Activated CD4-positive, alpha-beta T cell treated with anti-CD3 and anti-CD28 coated beads, Interleukin-2, Interleukin-4, amounts not matched to agents 100 ng/mL and 50 ng/mL, durations not matched to agents 16 hours and 8 hours (primary cell): ENCODE data around the gene DPYSL4.

ENCODE experiments used
- DNase-seq: peaks from one replicate; pipeline ENCODE4 v3.0.0-alpha.2; 2020; ENCODE audit warnings: low spot score

The DPYSL4 gene

DNA sequence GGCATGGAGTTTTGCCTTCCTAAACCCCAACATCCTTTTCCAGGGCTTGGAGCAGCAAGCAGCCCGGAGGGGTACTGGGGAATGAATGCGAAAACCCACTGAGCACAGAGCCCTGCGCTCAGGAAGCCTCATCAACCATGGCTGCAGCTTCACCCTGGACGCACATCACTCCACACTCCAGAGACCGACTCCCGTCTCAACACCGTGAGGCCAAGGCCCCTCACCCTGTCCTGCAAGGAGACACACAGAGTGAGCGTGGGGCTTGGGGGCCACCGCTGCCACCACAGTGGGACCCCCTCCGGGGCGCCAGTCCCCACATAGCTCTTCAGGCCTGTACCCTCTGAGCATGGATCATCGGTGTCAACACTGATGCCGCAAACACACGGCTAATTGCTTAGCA lies 41.9 kb downstream of the DPYSL4 start:
- no peak for DNase-seq

DNA sequence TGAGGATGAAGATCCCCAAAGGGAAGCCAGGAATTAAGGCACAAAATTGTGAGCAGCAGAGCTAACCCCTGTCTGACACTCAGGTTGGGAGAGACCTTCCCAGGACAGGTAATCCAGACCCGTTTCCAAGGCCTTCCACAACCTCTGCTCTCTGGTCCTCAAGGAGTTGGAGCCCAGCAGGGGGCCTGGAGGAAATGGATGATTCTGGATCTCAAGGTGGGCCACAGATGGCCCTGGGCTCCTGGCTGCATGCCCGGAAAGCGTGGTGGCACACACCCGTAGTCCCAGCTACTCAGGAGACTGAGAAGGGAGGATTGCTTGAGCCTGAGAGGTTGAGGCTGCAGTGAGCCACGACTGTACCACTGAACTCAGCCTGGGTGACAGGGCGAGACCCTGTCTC lies 42.3 kb downstream of the DPYSL4 start:
- DNase-seq, result no peak

DNA sequence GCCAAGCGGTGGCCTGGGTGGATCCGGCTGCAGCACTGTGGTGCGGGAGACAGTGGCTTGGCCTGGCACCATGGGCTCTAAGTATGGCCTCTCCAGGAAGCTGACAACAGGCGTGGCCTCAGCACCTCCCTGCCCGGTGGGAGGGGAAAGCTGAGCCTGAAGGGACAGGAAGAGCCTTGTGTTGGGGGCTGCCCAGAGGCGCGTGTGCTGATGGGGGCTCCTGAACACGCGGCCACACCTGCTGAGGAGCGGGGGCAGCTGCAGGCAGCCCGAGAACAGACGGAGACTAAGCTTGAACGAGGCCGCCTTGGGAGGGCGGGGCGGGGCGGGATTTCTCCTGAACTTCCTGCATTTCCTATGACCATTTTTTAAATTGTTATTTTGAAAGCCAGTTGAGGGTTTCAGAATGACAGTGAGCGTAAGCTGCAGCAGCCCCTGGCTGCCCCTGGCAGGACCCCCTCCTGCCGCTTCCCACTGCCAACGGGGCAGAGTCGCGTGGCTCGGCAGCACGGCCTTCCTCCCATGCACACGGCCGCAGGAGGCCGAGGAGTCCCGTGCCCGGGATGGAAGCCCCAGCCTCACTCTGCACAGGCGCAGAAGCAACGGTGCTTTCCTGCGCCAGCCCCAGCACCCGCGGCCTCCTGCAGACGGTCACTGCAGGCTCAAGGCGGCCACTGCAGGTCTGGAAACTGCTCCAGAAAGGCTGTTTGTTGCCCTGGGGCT lies 43.2 kb downstream of the DPYSL4 start:
- peak; percentile 48 for DNase-seq

DNA sequence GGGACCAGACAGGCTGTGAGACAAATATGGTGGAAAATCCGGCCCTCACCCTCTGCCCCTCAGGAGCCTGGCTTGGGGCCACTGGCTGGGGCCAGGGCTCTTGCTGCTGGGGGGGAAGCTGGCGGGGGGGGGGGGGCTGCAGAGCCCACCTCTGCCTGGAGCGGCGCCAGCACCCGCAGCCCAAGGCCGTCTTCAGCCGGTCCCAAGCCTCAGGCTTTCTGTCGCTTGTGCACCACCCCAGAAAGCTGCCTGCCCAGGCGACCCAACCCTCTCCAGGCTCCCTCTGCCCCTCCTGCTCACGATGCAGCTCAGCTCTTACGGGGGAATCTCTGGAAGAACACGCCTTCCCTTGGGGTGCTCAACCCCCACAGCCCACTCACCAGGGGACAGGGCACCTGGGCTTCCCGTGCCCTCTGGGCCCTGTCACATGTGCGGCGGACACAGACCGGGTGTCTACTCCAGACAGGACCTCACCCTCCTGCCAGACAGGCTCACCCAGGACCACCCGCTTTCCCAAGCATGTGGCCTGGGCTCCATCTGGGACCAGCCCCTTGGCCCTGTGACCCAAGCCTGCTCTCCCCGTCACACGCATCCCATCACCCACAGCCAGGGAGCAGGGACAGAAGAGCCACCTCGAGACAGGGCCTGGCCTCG lies 43.9 kb downstream of the DPYSL4 start:
- DNase-seq, result no peak

DNA sequence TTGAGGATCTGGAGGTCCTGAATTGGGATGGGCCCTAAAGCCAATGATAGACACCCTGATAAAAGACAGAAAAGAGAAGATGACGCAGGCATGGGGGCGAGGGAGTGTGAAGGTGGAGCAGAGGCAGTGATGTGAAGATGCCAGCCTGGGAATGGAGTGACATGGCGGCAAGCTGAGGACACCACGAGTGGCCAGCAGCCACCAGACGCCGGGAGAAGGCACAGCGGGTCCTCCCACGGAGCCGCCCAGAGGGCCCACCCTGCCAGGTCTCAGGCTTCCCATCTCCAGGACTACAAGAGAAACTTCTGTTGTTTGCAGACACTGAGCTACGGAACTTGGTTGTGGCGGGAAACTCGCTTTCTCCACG lies 44.9 kb downstream of the DPYSL4 start:
- DNase-seq, result no peak

DNA sequence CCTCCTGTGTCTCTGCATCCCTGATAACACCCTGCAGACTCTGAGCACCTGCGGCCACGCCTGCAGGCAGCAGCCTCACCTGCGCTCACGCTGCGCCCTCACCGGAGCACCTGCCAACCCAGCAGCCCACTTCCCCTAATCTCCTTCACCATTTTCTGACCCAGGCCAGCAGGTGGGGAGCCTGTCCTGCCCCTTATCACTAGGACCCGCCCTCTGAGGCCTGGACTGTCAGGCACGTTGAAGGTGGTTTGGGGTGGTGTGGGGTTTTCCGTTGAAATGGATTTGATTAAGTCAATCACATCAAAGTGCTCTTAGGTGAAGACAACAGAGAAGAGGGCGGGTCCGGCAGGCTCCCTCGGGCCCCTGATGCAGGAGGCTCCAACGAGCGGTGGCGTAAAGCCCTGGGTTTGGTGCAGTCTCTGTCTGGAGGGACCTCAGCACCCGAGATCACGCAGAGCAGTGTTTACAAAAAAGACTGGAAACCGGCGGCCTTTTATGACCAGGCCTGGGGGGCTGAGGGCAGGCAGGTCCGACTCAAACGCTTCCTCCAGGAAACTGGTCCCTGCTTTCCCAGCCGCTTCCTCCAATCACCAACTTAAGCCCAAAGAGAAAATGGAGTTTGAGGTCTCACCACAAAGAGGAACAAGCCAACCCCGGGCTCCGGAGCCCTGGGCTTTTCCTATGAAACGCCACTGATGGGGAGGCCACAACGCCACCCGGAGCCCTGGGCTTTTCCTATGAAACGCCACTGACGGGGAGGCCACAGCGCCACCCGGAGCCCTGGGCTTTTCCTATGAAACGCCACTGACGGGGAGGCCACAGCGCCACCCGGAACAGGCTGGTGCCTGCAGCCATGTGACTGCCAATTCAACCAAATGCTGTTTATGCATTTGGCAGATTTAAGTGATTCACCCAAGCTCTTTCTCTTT lies 45.5 kb downstream of the DPYSL4 start:
- DNase-seq, result peak; percentile 8

DNA sequence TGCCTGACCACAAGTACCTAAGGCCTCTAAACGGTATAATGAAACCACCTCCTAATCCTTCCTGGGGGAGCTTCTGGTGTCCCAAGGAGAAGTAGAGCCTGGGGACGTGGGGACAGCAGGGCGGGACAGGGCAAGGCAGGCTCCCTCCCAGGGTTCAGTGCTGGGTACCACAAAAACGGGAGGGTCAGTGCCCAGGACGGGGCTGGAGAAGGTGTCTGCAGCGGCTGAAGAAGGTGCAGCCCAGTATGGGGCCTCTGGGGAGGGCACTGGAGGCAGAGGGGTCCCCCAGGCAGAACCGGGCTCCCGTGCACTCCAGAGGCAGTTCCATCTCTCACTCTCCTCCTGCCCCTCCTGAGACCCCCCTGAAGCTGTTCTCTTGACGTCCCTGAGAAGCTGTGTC lies 46.2 kb downstream of the DPYSL4 start:
- DNase-seq, result no peak

DNA sequence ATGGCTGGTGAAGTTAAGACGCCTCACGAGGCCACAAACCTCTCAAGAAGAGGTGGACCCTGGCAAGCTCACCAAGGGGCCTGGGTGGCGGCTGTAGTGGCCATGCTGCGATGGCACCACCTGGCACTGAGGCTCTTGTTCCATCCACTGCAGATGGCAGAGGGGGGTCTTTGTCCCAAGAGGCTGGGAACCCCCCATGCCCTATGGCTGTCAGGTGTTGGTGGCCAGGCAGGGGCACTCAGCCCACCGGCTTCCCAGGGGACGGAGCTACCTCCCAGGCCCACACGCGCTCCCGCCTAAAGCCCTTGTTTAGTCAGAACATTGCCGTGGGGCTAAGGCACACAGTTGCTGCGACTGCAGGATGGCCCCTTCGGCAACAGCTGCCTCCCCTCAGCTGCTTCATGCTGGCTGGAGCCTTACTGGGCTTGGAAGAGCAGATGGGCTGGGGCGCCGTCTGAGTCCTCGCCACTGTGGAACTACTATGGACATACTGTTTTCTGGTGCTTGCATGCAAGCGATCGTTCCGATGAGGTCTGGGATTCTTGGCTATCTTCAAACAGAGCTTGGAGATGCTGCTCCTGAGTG lies 46.8 kb downstream of the DPYSL4 start:
- DNase-seq, result no peak

DNA sequence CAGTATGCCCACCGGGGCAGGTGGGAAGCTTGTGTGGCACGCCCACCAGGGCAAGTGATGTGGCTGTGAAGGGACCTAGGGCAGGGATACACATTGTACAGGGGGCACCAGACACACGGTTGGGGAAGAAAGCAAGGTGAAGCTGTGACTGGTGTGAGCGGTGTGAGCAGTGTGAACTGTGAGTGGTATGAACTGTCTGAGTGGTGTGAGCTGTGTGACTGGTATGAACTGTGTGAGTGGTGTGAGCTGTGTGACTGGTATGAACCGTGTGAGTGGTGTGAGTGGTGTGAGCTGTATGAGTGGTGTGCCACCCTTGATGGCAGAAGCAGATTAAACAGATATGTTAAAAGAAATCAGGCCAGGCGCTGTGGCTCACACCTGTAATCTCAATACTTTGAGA lies 48.1 kb downstream of the DPYSL4 start:
- DNase-seq, result no peak

DNA sequence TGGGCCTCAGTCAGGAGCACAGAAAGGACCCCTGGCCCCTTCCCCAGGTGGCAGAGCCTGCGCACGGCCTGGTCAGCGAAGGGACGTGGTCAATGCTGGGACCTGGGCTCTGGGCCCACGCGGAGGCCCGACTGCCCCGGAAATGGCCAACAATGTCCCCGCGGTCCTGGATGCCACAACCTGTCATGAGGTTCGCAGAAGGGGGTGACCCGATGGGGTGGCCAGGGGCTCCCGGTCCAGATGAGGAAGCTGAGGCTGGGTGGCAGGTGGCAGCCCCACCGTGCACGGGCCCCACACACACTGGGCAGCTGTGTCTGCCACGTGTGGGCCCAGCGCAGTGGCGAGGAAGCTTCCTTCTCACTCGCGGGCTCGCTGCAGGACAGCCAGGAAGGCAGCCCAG lies 49.4 kb downstream of the DPYSL4 start:
- DNase-seq, result no peak

DNA sequence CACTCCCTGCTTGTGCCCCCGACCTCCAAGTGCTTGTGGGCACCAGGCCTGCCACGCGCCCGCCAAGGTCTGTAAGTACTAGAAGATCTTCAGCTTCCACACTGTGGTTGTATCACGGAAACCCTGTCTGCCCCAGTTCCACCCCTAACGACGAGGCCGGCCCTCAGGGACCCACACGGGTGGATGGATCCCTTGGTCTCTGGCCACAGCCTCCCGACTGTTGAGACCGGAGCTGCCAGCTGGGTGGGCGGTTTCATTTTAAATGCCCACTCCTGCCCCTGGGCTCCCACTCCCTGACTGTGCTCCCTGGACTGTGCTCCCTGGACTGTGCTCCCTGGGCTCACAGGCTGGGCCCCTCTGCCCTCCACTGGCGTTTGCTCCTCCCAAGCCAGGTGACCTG lies 50.1 kb downstream of the DPYSL4 start:
- DNase-seq, result no peak

DNA sequence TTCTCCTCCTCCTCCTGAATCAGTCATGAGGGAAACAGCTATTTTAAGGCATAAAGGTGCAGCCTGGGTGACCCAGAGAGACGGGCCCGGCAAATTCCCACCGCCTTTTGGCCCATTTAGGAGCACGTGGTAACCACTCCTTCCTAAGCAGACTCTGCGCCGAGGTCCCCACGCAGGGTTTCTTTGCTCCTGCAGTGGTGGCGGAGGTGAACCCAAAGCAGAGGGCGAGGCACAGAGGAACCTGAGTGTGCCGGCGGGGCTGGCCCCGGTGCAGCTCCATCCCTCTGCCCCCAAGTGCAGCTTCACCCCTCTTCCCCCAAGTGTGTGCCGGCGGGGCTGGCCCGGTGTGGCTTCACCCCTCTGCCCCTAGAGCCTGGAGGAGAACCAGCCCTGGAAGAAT lies 50.6 kb downstream of the DPYSL4 start:
- DNase-seq, result no peak

DNA sequence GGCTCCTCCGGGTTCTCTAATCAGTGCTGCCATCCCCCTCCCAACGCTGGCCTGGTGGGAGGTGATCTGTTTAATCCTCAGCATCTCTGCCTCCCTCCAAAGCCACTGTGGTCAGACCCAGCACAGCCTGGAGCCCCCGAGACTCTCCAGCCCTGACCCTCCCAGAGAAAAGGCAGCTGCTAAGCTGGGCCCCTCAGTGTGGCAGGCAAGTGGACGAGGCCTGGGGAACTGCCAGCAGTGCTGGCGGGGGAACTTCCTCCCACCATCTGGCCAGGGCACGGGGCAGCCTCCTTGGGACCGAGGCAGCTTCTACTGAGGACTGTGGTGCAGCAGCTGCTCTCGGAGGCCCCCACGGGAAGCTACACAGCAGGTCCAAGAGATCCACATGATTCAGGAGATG lies 51.1 kb downstream of the DPYSL4 start:
- no peak for DNase-seq

DNA sequence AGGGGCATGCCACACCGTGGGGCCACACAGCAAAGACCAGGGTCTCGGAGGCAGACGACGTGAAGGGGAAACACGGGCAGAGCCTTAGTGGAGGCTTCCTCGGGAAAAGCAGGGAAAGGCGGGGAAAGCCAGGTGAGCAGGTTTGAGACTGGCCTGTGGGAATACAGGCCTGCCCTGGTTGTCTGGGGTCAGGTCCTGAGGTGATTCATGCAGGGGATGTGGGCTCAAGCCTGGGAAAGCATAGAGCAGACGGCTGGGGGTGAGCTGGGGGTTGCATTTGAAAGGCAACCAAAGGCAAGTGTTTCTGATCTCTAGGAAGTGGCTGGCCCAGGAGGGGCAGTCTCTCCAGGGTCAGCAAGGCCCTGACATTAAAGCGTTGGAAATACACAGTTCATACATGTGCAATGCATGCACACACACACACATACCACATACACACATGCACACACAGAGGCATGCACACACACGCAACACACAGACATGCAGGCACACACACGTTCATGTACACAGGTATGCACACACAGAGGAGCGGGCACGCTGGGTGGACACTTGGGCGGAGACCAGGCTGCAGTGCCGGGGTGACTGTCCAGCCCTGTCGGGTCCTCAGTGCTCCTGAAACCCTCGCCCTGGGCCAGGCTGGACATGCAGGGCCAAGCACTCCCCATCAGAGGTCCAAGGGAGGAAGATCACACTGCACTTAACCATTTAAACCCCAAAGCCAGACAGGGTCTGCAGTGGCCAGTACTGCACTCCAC lies 51.8 kb downstream of the DPYSL4 start:
- no peak for DNase-seq

DNA sequence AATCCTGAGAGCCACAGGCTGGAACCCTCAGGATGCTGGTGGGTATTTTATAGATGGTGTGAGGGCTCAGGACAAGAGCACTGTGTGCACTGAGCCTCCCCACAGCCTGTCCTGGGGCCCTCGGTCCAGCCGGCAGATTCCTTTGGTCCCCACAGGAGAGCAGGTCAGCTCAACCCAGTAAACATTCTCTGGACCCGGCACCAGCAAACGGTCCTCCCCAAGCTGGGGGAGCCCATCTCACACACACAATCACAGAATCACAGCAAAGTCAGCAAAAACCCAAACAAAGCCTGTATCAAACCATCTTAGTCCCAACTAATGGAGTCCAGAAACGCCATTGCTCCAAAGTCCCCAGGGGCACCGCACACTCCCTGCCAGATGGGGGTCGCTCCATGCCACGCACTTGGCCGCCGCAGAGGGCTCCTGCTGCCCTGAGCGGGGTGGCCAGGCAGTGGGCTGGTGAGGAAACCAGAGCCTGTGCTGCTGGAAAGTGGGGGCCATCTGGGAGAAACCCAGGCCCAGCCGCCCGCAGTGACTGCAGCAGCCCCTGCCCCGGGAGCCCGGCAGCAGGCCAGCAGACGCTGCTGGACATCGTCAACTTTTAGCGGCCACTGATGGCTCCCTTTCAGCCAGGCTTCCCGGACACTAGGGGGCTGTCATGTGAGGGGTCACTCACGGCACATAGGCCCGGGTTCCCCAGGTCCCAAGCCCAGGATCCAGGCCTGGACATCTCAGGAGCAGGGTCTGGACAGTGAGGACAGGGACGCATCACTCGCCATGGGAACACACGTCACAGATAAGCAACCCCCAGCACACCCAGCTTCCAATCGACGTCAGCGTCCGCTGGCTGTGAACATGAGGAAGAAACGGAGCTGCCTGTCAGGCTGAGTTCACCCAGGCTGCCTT lies 52.6 kb downstream of the DPYSL4 start:
- DNase-seq, result no peak

DNA sequence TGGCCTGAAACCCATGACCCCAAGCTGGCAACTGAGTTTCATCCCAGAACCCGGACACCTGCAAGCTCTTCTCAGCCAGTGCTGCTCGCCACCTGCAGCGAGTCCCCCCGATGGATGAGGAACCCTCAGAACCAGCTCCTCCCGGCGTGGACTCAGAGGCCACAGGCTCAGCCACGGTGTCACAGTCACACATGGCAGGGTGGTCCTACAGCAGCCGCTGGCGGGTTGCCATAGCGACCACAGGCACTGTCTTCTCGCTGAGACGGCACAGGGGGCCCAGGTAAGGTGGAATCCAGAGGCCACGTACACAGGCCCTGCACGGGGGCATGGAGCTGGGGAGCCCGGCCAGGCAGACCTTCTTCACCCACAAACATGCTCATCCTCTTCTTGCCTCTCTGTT lies 53.4 kb downstream of the DPYSL4 start:
- DNase-seq, result no peak

DNA sequence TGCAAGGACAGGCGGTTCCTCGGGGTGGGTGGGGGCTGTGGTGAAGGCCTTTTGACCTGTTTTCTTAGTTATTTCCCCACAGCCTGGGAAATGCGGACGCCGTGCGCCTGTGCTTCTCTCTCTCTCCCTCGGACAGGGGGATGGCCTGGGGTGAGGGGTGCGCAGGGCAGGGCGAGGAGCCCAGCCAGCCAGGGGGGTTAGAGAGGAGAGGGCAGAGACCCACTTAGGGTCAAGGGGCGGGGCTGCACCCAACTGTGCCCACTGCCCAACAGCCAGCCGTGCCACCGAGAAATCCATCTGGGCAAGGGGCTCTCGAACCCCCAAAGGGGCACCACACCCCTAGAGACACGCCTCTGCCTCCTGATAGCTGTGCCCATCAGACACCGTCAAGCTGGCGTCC lies 53.8 kb downstream of the DPYSL4 start:
- no peak for DNase-seq

DNA sequence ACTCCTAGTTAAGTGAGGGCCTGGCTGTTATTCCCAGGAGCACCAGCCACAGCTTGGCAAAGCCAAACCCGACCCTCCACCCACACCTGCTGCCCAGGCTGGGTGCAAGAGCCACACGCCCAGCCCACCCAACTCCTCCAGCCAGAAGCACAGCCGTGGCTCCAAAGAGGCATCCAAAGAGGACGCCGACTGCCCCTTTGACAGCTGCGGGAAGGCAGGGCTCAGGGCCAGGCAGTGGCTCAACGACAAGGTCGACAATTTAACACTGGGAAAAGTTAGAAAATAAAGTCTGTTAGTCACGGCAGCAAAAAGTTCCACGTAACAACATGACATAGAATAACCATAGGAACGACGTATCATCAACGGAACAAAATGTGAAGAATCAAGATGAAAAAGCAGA lies 54.3 kb downstream of the DPYSL4 start:
- DNase-seq, result no peak

DNA sequence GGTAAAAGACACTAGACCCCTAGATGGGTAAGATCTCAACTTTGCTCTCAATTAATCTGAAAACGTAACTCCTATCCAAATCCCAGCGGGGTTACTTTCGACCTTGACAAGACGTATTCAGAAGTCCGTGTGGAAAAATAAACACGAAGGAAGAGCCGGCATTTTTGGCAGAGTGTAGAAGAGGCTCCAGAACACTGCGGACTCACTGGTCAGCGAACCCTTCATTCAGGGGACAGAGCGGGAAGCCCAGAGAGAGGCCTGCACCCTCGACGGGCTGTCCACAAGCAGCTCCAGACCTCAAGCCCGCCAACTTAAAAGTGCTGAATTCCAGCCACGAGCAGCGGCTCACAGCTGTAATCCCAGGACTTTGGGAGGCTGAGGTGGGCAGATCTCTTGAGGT lies 54.7 kb downstream of the DPYSL4 start:
- no peak for DNase-seq

DNA sequence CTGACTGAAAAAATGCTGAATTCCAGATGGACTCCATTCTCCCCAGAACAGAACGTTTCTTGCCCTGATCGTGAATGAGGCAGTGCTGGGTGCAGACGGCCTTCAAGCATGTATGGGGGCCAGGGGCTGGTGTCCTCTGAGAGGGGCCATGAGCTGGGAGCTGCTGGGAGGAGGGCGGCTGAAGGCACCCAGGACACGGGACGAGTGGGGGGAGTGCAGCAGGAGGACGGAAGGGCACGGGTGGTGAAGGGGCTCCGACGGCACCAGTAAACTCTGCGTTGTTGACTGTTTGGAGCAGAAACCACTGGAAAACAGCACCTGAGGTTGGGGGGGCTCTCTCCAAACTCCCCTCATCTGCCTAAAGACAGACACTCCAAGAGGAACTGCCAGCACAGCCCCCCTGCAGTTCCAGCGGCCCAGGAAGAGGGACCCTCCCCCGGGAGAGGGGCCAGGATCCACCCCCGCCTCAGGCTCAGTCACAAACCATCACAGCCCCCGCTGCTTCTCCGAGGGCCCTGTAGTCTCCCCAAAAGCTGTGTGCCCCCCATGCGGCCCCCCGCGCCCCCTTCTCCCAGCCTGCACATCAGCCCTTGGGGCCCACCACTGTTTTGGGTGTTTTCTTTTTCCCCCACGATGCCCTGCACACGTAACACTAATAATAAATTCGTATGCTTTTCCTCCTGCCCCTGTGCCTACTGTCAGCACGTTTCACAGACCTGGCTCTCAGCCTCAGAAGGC lies 55.5 kb downstream of the DPYSL4 start:
- DNase-seq, result no peak
